Neural progenitor cell (in vitro differentiated cells): Measurements from ENCODE around the gene PTPN20. TPM values are rescaled to one million over a fixed set of nuclear protein-coding genes. Genes with fewer than 3 reads are reported as not detected.
"Not testable (repeated sequence)": the region's sequence is repeated elsewhere in the genome, so short reads cannot be mapped to it uniquely, and the experiment has no call there.

Experiments
- DNase-seq: peaks from one replicate; pipeline ENCODE4 v3.0.0-alpha.2; 2016; ENCODE audit warnings: low spot score
- H2AFZ ChIP-seq: fragments of 200-600 bp; sonication (generic); replicated peaks from 2 replicates; pipeline ENCODE4 v1.6.1; 2016; ENCODE audit warnings: antibody characterized with exemption
- H3F3A ChIP-seq: fragments of 200-600 bp; sonication (generic); 2 replicates; pipeline ENCODE4 v1.6.1; 2016; ENCODE audit warnings: antibody characterized with exemption, low read depth
- H3K27ac ChIP-seq: fragments of 200-600 bp; sonication (generic); 2 replicates; pipeline ENCODE4 v1.5.1; 2016; ENCODE audit warnings: mild to moderate bottlenecking
- H3K27me3 ChIP-seq: fragments of 200-600 bp; sonication (generic); 2 replicates; pipeline ENCODE4 v1.6.1; 2016; ENCODE audit warnings: mild to moderate bottlenecking, moderate library complexity
- H3K36me3 ChIP-seq: fragments of 200-600 bp; sonication (generic); 2 replicates; pipeline ENCODE4 v1.5.1; 2016
- H3K4me1 ChIP-seq: fragments of 200-600 bp; sonication (generic); 2 replicates; pipeline ENCODE4 v1.6.1; 2016; ENCODE audit warnings: mixed run types
- H3K4me2 ChIP-seq: fragments of 200-600 bp; sonication (generic); 2 replicates; pipeline ENCODE4 v1.6.1; 2016
- H3K4me3 ChIP-seq: fragments of 200-600 bp; sonication (generic); 2 replicates; pipeline ENCODE4 v1.5.1; 2016
- H3K79me2 ChIP-seq: fragments of 200-600 bp; sonication (generic); 2 replicates; pipeline ENCODE4 v1.6.1; 2016; ENCODE audit warnings: low read depth
- H3K9ac ChIP-seq: fragments of 200-600 bp; sonication (generic); 2 replicates; pipeline ENCODE4 v1.6.1; 2016
- H3K9me3 ChIP-seq: fragments of 200-600 bp; sonication (generic); 2 replicates; pipeline ENCODE4 v1.5.1; 2016; ENCODE audit warnings: low read depth
- H4K20me1 ChIP-seq: fragments of 200-600 bp; sonication (generic); 2 replicates; pipeline ENCODE4 v1.6.1; 2016; ENCODE audit warnings: low read depth
- H3K27ac Mint-ChIP-seq: 3 replicates; pipeline ENCODE4 v1.8.0; 2021; ENCODE audit warnings: mixed read lengths
- H3K27me3 Mint-ChIP-seq: 2 replicates; pipeline ENCODE4 v1.8.0; 2022; ENCODE audit warnings: low read depth, mild to moderate bottlenecking, inconsistent platforms, moderate library complexity, mixed read lengths; ENCODE audit not compliant: insufficient read depth
- H3K36me3 Mint-ChIP-seq: 3 replicates; pipeline ENCODE4 v1.8.0; 2021; ENCODE audit warnings: mixed read lengths
- H3K4me1 Mint-ChIP-seq: 3 replicates; pipeline ENCODE4 v1.8.0; 2021; ENCODE audit warnings: mixed read lengths
- H3K4me3 Mint-ChIP-seq: 3 replicates; pipeline ENCODE4 v1.8.0; 2021; ENCODE audit warnings: mild to moderate bottlenecking, moderate library complexity, mixed read lengths
- H3K9me3 Mint-ChIP-seq: 3 replicates; pipeline ENCODE4 v1.8.0; 2020; ENCODE audit warnings: mixed read lengths
- total RNA-seq: library from RNA; depleted of rRNA; stranded (reverse); fragments of >200 nt; gene quantifications from 2 replicates; pipeline ENCODE4 v1.2.3, GENCODE V29; 2015; ENCODE audit warnings: low replicate concordance
- TF ChIP-seq, protein P1 (sequence below): fragments of 200-600 bp; sonication (generic); IDR thresholded peaks from 2 replicates; pipeline ENCODE4 v1.5.1; 2017; ENCODE audit warnings: antibody characterized with exemption, mild to moderate bottlenecking

The PTPN20 gene
- total RNA-seq, 1 donor from 2014 or later, result not detected

DNA sequence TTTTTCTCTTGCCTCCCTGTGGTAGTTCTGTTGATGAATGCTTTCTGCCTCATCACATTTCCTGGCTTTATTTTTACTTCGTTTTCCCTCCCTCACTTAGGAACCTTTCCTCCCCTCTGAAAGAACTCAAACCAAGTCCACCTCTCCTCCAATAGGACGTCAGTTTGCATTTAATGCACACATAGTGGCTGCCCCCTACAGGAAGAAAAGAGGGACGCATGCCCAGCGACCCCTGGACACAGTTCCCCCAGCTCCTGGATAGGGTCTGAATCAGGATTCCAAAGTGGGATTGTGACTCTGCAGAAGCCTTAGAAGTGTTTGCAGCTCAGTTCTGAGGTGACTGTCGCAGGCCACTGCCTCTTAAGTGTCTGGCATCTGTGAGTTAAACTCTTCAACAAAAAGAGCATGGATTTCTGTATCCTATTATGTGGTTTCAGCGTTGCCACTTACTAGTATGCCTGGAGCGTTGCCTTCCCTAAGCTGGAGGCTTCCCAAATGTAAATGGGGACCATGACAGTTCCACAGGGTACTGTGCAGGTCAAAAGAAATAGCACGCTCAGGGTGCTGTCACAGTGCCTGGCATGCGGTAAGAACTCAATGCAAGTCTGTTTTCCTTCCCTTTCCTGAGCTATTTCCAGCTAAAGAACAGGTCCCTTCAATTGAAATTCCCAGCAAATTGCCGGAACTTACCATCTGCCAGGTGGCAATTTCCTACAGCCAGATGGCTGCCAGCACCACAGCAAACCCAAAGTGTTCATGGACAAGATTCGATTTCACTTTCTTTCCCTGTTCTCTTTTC is 20.2 kb upstream of the PTPN20 start:
- not testable (repeated sequence) for H3K4me2 ChIP-seq, H4K20me1 ChIP-seq, H3K9me3 ChIP-seq, H3K4me1 Mint-ChIP-seq, H3K27ac ChIP-seq, H3K79me2 ChIP-seq, H3K9me3 Mint-ChIP-seq, H3K27me3 ChIP-seq, H3K27me3 Mint-ChIP-seq, H3K9ac ChIP-seq, H3K4me3 Mint-ChIP-seq, H3F3A ChIP-seq, H3K36me3 Mint-ChIP-seq, H3K4me1 ChIP-seq, DNase-seq, H3K4me3 ChIP-seq, H3K27ac Mint-ChIP-seq, H2AFZ ChIP-seq, H3K36me3 ChIP-seq
- TF ChIP-seq, protein P1, sequence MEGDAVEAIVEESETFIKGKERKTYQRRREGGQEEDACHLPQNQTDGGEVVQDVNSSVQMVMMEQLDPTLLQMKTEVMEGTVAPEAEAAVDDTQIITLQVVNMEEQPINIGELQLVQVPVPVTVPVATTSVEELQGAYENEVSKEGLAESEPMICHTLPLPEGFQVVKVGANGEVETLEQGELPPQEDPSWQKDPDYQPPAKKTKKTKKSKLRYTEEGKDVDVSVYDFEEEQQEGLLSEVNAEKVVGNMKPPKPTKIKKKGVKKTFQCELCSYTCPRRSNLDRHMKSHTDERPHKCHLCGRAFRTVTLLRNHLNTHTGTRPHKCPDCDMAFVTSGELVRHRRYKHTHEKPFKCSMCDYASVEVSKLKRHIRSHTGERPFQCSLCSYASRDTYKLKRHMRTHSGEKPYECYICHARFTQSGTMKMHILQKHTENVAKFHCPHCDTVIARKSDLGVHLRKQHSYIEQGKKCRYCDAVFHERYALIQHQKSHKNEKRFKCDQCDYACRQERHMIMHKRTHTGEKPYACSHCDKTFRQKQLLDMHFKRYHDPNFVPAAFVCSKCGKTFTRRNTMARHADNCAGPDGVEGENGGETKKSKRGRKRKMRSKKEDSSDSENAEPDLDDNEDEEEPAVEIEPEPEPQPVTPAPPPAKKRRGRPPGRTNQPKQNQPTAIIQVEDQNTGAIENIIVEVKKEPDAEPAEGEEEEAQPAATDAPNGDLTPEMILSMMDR, result peak; percentile 38

DNA sequence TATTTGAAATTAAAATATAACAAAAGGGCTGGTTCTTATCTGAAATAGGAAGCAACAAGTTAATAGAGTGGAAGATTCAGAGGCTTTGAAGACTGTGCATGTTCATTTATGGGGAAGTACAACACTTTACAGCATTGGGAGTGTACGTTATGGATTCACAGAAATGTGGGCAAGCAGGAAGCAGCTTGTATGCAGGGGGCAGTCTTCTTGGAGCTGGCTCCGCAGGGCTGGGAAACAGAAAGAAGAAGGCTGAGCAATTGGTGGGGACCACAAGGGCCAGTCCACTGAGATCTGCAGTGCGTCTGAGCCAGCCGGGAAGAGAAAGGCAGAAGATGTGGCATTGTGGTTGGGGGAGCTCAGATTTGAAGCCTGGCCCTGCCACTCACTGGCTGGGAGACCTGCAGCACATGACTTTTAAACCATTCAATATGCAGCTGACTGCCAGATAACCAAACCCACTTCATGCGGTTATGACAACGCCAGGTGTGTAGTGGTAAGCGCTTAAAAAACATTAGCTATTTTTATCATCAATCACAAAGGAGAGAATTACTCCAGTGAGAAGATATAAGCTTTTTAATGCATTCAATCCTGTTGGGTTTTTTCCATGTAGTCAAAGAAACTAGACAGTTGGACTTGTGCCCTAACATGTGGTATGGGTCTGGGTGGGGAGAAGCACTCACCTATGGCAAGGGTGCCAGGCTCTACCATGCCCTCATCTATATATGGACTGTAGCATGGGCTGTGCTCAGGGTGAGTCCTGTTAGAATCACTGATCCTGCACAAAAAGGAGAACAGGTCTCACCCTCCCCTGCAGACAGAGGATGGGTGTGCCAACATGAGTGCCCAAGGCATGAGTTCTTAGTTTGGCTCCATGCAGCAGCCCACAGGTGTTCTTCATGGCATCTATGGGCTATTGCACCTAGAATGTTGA is 14.2 kb upstream of the PTPN20 start:
- H3K4me3 ChIP-seq, H3K27ac ChIP-seq, H3K27me3 ChIP-seq, H4K20me1 ChIP-seq, H3K36me3 ChIP-seq, H3K4me1 ChIP-seq, H3K4me3 Mint-ChIP-seq, H3K9me3 Mint-ChIP-seq, H3K36me3 Mint-ChIP-seq, H3K79me2 ChIP-seq, H3K4me2 ChIP-seq, DNase-seq, H3K27ac Mint-ChIP-seq, H3K4me1 Mint-ChIP-seq, H3K9ac ChIP-seq, H3K27me3 Mint-ChIP-seq, H3F3A ChIP-seq, H2AFZ ChIP-seq, H3K9me3 ChIP-seq: not testable (repeated sequence)

DNA sequence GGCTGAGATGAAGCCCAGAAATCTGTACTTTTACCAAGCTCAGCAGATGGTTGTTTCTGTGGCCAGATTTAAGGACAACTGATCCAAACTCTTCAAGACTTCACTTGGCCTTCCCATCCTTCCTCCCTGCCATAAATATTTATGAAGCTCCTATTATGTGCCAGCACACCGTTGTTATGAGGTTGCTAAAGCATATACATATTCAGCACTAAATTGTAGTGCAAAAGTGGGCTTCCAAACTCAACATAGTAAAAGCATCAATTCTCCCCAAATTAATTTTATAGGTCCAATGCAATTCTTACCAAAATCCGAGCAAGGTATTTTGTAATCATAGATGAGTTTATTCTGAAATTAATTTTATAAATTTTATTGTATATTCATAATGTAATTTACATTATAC is 10.0 kb upstream of the PTPN20 start:
- not testable (repeated sequence) for H3K27ac Mint-ChIP-seq, DNase-seq, H3K9ac ChIP-seq, H3K36me3 ChIP-seq, H3K4me3 ChIP-seq, H3K79me2 ChIP-seq, H3K4me1 Mint-ChIP-seq, H3K9me3 ChIP-seq, H4K20me1 ChIP-seq, H3K27me3 ChIP-seq, H3K4me3 Mint-ChIP-seq, H3K27ac ChIP-seq, H3K9me3 Mint-ChIP-seq, H2AFZ ChIP-seq, H3K4me2 ChIP-seq, H3F3A ChIP-seq, H3K36me3 Mint-ChIP-seq, H3K27me3 Mint-ChIP-seq, H3K4me1 ChIP-seq

DNA sequence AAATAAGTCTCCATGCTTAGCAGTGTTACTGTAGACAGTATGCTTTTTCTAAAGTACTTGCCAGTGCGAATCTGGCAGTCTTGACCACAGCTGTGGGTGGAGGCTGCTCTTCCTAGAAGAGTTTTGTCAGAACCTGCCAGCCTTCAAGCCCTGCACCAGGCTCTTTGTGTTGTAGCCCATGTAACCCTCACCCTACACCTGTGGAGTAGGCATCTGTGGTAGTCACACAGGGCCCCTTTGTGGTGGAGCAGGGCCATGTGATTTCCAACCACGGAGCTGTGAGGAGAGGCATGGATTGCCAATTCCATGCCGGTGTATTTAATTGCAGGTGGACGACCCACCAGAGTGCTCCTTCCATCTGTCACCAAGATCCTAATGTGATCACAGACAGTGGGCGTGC is 7.4 kb upstream of the PTPN20 start:
- H3K27me3 Mint-ChIP-seq, H3K36me3 Mint-ChIP-seq, H3K27me3 ChIP-seq, H3K4me3 ChIP-seq, H3K9ac ChIP-seq, H3K4me2 ChIP-seq, H3K36me3 ChIP-seq, H4K20me1 ChIP-seq, H2AFZ ChIP-seq, H3K4me1 Mint-ChIP-seq, H3K79me2 ChIP-seq, H3K4me3 Mint-ChIP-seq, H3F3A ChIP-seq, H3K4me1 ChIP-seq, H3K27ac Mint-ChIP-seq, DNase-seq, H3K27ac ChIP-seq, H3K9me3 ChIP-seq, H3K9me3 Mint-ChIP-seq: not testable (repeated sequence)

DNA sequence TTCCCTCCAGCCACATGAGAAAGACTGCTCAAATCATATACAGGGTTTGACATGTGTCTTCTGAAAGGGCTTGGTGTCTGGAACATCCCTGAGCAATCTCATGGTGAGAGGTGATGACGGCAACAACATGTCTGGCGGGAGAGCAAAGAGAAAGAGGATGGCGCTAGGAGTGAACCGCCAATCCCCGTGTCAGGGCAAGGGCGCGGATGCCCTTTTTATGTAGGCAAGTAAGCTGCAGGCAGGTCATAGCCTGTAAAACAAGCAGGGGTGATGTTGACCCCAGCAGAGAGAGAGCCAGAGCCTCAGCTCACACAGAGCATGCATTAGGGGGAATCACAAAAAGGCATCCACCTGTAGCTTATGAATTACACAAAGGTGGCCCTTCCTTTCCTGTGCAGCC is 4.9 kb upstream of the PTPN20 start:
- H4K20me1 ChIP-seq, H3K9ac ChIP-seq, H3K79me2 ChIP-seq, H3K27me3 ChIP-seq, H3K4me3 Mint-ChIP-seq, H3K27ac ChIP-seq, DNase-seq, H3K9me3 ChIP-seq, H3K9me3 Mint-ChIP-seq, H3K4me3 ChIP-seq, H3K4me1 Mint-ChIP-seq, H2AFZ ChIP-seq, H3K4me2 ChIP-seq, H3K36me3 ChIP-seq, H3K4me1 ChIP-seq, H3K27ac Mint-ChIP-seq, H3K36me3 Mint-ChIP-seq, H3K27me3 Mint-ChIP-seq, H3F3A ChIP-seq: not testable (repeated sequence)

DNA sequence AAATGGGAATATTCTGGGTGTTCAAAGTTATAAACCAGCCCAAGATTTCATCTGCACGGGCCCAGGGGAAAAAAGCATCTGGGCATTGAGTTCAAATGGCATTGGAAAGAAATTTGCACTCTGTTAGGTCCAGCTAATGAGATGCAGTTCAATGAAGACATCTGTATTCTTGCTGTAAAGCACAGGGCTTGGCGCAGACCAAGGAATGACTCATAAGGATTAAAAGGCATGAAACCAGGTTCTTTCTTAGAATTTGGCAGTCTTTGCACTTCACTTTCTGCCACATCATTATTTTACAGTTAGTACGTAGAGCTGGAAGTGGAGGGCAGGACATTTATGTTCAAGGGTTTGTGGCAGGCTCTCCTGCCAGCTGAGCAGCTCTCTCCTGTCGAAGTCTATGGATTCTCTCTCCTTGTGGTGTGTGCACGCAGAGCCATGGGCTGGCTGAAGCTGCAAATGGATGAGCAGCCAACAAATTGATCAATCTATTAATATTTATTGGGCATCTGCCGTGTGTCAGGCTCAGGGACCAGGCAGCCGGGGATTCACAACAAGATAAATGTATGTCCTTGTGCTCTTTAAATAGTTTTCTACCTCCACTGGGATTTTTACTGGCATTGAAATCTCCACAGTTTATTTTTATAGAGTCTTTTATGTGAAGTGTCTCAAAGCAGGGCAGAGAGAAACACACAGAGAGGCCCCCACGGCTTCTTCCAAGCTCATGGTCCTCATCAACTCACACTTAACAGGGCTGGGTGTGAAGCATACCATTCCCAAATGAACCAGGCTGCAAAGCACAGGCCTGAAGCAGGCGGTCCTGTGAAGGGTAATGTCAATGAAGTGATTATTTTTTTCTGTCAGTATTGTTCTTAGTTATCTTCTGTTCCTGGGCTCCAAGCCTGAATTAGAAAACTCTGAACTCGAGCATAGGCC is 3.8 kb upstream of the PTPN20 start:
- H3K79me2 ChIP-seq, H3K4me3 Mint-ChIP-seq, H3K9me3 ChIP-seq, H3K27ac Mint-ChIP-seq, H3K4me1 ChIP-seq, H3F3A ChIP-seq, DNase-seq, H3K9me3 Mint-ChIP-seq, H3K27ac ChIP-seq, H4K20me1 ChIP-seq, H3K4me1 Mint-ChIP-seq, H3K4me2 ChIP-seq, H3K9ac ChIP-seq, H3K27me3 ChIP-seq, H3K36me3 Mint-ChIP-seq, H3K4me3 ChIP-seq, H2AFZ ChIP-seq, H3K27me3 Mint-ChIP-seq, H3K36me3 ChIP-seq: not testable (repeated sequence)

DNA sequence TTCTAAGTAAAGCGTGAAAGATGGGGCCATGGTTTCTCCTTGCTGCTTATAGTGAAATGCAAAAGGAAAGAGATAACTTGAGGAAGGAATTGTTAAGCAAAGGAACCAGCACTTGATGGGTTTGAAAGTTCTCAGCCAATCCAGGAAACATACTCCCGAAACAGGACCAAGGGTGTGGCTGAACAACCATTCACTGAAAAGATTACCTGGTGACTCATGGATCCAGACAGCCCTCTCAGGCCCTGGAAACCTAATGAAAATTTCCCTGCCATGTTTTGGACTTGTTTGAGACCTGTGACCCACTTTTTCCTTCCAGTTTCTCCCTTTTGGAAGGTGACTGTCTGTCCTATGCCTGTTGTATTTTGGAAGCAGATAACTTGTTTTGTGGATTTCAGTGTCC is 11.3 kb downstream of the PTPN20 start:
- not testable (repeated sequence) for H3K79me2 ChIP-seq, H3K4me1 ChIP-seq, H2AFZ ChIP-seq, H3K27me3 Mint-ChIP-seq, H3F3A ChIP-seq, H3K27ac ChIP-seq, H3K27ac Mint-ChIP-seq, H3K9me3 ChIP-seq, H3K4me3 Mint-ChIP-seq, H3K27me3 ChIP-seq, DNase-seq, H4K20me1 ChIP-seq, H3K4me1 Mint-ChIP-seq, H3K36me3 ChIP-seq, H3K9ac ChIP-seq, H3K36me3 Mint-ChIP-seq, H3K4me3 ChIP-seq, H3K4me2 ChIP-seq, H3K9me3 Mint-ChIP-seq
